NCI-H2196 treated with DMSO at 0.1 percent for 48 hours (cell line): ENCODE data around the gene CPSF7.
"Not testable (repeated sequence)": the region's sequence is repeated elsewhere in the genome, so short reads cannot be mapped to it uniquely, and the experiment has no call there.

ENCODE experiments used
- DNase-seq: peaks from one replicate; lab custom pipeline; 2025; ENCODE audit not compliant: unreplicated experiment; lab: John Stamatoyannopoulos, UW

The CPSF7 gene, protein sequence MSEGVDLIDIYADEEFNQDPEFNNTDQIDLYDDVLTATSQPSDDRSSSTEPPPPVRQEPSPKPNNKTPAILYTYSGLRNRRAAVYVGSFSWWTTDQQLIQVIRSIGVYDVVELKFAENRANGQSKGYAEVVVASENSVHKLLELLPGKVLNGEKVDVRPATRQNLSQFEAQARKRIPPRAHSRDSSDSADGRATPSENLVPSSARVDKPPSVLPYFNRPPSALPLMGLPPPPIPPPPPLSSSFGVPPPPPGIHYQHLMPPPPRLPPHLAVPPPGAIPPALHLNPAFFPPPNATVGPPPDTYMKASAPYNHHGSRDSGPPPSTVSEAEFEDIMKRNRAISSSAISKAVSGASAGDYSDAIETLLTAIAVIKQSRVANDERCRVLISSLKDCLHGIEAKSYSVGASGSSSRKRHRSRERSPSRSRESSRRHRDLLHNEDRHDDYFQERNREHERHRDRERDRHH

DNA sequence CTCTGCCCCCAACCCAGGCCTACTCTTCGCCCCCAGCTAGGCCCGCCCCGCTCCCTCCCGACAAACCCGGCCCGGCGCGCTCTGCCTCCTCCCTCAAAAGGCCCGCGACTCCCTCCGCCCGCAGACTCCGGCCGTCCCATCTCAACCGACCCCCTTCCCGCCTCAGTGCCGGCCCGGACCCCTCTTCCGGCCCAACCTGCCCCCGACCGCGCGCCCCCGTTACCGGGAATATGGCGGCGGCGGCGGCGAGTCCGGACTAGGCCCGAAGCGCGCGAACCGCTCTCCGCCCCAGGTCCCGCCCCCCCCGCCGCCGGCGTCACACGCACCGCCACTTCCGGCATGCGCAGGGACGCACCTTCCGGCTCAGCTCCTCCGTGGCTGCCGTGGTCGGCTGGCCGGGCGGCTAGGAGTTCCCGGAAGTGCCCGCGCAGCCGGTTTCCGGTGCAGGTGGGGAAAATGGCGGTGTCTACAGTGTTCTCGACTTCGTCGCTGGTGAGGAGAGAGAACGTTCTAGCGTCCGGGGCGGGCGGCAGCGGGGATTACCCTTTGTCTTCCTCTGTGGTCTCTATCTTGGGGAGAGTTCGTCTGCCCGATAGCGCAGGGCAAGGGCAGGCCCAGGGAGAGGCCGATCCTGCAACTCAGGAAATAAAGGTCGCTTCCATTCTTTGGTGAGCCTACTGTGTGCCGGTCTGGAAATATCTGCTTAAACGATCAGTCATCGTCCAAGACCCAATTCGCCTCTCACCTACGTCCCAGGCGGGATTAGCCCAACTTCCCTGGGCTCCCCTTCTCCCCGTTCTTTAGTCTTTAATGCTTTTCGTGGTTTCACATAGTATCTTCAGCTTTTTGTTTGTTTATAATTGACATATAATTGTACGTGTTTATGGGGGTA, at the start of gene CPSF7, which contains the start of gene SDHAF2:
Gene CPSF7, minus strand, starts transcription at position 285 of the 892 bp plus-strand sequence. CDS start 740 bp downstream, outside the sequence.
Gene SDHAF2, plus strand, starts transcription at position 434 of the 892 bp plus-strand sequence. Its CDS starts 23 bp downstream, at position 457.
- peak; percentile 94 for DNase-seq

DNA sequence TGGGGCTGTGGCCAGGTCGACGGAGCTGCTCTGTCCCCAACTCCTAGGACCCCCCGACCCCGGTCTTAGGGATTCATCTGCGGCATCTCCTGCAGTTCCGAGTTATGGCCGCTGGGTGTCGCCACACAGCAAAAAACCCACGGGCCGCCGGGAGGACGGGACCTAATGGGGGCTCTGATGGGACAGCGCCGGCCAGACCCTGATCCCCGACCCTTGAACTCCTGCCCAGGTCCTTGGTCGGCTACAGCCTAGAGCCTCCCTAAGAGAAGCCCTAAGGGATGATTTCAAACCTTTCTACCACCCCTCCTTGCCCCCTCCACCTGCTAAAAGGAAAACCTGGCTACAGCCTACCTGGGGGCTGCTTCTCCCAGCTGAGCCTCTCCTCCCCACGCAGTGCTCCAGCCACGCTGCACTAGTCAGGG, 48.0 kb upstream of the CPSF7 start:
- DNase-seq, result no peak

GRCh38 chr11:61477126-61477525, 47.4 kb upstream of the CPSF7 start:
- no peak for DNase-seq

GRCh38 chr11:61476371-61476770, 46.6 kb upstream of the CPSF7 start:
- DNase-seq, result no peak

GRCh38 chr11:61475433-61475832, 45.7 kb upstream of the CPSF7 start:
- DNase-seq, result no peak

DNA sequence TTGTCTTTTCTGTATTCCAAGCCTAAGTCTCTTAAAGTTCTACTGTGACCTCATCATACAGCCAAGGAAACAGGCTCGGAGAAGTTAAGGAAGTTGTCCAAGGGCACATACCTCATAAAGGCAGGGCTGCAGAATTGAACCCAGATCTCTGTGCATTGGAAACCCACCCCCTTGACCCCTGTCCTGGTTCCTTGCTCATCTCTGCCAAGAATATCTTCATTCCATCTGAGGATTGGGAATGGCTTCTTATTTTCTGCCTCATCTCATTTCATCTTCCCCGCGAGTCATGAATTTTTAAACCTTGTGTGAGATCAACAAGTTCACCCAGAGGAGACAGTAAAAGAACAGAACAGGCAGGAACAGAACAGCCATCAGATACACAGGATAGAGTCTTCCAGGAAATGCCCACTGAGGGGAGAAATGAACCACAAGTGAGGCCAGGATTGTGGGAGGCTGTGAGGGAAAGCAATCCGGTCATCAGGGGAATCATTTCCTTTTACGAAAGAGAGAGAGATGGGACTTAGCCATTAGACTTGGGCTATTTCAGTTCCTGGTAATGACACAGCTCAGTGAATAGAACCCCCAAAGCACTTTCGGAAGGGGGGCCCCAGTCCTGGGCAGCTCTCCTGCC, 44.4 kb upstream of the CPSF7 start:
- DNase-seq, result no peak

DNA sequence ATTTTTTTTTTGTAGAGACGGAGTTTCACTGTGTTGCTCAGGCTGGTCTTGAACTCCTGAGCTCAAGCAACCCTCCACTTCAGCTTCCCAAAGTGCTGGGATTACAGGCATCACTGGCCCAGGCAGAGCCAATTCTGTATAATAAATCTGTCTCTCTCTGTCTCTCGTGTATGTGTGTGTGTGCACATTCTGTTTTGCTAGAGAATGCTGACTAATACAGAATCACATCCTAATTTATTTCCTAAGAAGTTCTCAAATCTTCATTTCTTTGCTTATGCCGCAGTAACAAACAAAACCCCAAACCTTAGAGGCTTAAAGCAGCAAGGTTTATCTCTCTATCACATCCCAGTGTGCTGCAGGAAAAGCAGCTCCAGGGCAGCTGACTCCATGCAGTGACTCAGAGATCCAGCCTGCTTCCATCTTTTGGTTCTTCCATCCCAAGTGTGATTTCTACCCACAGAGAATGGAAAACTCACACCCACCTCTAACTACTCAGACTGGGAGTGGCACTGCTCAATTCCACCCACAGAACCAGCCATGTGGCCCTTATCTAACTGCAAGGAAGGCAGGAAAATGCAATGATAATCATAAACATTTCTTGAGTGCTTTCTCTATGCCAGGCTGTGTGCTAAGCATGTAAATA, 43.7 kb upstream of the CPSF7 start:
- no peak for DNase-seq

DNA sequence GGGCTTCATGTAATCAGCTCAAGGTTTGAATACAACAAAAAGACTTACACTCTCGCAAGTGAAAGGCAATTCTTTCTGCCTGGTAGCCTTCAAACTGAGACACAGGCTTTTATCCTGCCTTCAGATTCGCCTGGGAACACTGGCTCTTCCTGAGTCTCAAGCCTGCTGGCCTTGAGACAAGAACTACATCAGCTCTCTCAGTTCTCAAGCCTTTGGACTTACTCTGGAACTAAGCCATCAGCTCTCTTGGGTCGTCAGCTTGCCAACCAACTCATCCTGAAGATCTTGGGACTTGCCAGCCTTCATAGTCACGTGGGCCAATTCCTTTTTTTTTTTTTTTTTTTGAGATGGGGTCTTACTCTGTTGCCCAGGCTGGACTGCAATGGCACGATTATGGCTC, 43.1 kb upstream of the CPSF7 start:
- no peak for DNase-seq

- no peak for DNase-seq
Measured at GRCh38 chr11:61472282-61472681, 42.5 kb upstream of the CPSF7 start.

- DNase-seq, result no peak
Measured at GRCh38 chr11:61468002-61468401, 38.2 kb upstream of the CPSF7 start.

DNA sequence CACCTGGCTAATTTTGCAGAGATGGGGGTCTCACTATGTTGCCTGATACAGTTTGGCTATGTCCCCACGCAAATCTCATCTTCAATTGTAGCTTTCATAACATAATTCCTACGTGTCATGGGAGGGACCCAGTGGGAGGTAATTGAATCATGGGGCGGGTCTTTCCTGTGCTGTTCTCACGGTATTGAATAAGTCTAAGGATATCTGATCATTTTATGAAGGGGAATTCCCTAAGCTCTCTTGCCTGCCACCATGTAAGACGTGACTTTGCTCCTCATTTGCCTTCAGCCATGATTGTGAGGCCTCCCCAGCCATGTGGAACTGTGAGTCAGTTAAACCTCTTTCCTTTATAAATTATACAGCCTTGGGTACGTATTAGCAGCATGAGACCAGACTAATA, 37.8 kb upstream of the CPSF7 start:
- not testable (repeated sequence) for DNase-seq

DNA sequence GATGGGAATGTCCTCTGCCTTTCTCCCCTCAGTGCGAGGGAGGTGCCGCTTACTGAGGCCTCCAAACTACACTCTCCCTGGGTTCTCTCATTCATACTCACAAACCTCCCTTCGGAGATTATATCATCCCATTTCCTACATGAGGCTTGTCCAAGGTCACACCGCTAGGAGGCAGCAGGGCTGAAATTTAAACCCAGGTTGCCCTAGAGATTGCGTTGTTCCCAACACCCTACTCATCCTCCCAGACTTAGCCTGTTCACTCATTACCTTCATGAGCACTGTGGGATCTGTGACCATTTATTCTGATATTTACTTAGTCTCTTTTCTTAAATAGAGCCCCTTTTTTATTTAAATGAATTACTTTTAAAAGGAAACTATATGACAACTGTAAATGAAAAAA, 31.2 kb upstream of the CPSF7 start:
- no peak for DNase-seq

- peak; percentile 31 for DNase-seq
Measured at GRCh38 chr11:61460474-61460881, 30.7 kb upstream of the CPSF7 start.

GRCh38 chr11:61454520-61454919, 24.7 kb upstream of the CPSF7 start:
- no peak for DNase-seq

- no peak for DNase-seq
Measured at GRCh38 chr11:61453695-61454094, 23.9 kb upstream of the CPSF7 start.

- no peak for DNase-seq
Measured at GRCh38 chr11:61452825-61453224, 23.1 kb upstream of the CPSF7 start.

GRCh38 chr11:61448552-61448927, 18.8 kb upstream of the CPSF7 start:
- DNase-seq, result no peak

- no peak for DNase-seq
Measured at GRCh38 chr11:61447601-61448551, 18.1 kb upstream of the CPSF7 start.

DNA sequence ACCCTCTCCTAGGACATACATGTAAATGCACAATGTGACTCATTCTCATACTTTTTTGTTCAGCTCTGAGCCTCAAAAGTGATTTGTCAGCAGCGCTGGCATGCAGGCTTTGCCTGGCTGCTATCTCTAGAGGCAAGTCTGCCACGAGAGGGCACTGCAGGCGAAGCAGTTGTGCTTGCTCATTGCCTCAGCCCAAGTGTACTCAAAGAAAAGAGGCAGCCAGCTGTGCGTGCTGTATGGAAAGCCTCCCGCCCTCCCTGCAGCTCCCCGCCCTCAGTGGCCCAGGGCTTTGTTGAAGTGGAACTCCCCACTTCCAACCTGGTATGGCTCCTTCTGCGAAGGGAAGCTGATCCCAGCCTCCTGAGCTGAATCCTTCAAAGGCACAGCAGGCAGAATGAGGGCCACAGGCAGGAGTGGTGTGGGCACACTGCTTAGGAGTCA, 16.5 kb upstream of the CPSF7 start:
- peak; percentile 79 for DNase-seq

DNA sequence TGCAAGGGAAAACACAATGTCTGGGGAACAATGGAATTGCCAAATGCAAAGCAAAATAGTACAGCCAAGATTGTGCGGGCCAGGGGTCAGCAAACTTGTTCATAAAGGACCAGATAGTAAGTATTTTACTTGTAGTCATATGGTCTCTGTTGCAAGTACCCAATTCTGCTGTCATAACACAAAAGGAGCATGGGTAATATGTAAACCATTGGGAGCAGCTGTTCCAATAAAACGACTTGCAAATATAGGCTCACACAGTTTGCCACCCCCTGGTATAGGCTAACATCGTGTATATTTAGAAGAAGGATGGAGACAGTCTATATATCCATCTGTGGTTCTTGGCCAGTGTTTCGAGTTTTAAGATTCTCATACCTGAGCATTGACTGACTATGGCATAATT, 15.7 kb upstream of the CPSF7 start:
- DNase-seq, result no peak
